Neural progenitor cell (in vitro differentiated cells): ENCODE results near the gene OR10H5.

Experiments used
- EZH2 ChIP-seq: fragments of 200-600 bp; sonication (generic); IDR thresholded peaks from 2 replicates; pipeline ENCODE4 v1.6.1; 2017; ENCODE audit warnings: antibody characterized with exemption, mild to moderate bottlenecking, moderate library complexity
- TF ChIP-seq, protein P1 (sequence below): fragments of 200-600 bp; sonication (generic); IDR thresholded peaks from 2 replicates; pipeline ENCODE4 v1.5.1; 2017; ENCODE audit warnings: antibody characterized with exemption, mild to moderate bottlenecking

DNA sequence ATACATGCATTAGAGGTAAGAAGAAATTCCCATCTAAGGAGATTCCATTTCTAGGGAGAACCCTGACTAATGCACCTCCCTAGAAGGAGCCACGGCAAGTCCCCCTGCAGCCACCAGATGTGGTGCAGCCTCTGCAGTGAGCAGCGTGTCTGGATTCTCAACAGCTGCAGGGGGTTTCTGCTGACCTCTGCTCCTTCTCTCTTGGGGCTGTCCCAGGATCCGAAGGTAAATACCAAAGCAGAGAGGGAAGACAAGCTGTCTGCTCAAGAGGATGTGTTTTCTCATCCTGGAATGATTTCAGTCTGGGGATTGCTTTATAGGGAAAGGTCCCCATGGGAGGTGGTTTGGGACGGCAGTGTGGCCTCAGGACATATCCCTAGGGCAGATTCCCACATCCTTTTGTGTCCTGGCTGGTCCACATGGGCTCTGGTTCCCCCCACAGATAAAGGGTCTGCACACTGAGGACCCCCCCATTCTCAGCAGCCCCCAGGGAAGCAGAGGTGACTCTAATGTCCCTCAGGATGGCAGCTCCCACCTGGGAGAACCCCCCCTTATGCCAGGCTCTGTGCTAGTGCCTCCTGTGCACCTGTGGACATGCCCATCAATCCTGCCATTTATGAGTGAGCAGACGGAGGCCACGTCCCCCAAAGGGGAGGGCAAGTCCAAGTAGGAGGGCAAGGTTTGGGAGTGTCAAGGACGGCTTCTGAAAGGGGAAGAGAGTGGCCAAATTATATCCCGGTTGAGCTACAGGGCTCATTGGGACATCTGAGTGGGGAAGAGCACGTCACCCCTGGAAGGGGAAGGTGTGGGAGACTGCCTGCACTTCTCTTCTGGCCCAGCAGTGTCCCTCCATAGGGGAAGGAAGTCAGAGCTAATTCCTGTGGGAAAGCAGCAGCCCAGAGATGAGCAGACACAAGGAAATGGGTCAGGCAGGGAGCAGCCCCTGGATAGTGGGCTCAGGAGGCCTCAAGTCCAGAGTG is 10.2 kb upstream of the OR10H5 start:
- TF ChIP-seq, protein P1, sequence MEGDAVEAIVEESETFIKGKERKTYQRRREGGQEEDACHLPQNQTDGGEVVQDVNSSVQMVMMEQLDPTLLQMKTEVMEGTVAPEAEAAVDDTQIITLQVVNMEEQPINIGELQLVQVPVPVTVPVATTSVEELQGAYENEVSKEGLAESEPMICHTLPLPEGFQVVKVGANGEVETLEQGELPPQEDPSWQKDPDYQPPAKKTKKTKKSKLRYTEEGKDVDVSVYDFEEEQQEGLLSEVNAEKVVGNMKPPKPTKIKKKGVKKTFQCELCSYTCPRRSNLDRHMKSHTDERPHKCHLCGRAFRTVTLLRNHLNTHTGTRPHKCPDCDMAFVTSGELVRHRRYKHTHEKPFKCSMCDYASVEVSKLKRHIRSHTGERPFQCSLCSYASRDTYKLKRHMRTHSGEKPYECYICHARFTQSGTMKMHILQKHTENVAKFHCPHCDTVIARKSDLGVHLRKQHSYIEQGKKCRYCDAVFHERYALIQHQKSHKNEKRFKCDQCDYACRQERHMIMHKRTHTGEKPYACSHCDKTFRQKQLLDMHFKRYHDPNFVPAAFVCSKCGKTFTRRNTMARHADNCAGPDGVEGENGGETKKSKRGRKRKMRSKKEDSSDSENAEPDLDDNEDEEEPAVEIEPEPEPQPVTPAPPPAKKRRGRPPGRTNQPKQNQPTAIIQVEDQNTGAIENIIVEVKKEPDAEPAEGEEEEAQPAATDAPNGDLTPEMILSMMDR, result no peak
- TF ChIP-seq EZH2, result no peak
